NCI-H2196 treated with DMSO at 0.1 percent for 48 hours (cell line): ENCODE results near the gene TECTB.

Experiments used
- DNase-seq: peaks from one replicate; lab custom pipeline; 2025; ENCODE audit not compliant: unreplicated experiment; lab: John Stamatoyannopoulos, UW

Gene TECTB

GRCh38 chr10:112345743-112346142 is 62.5 kb downstream of the TECTB start:
- no peak for DNase-seq

- DNase-seq: no peak
These were observed 63.6 kb downstream of the TECTB start for GRCh38 chr10:112346774-112347173.

DNA sequence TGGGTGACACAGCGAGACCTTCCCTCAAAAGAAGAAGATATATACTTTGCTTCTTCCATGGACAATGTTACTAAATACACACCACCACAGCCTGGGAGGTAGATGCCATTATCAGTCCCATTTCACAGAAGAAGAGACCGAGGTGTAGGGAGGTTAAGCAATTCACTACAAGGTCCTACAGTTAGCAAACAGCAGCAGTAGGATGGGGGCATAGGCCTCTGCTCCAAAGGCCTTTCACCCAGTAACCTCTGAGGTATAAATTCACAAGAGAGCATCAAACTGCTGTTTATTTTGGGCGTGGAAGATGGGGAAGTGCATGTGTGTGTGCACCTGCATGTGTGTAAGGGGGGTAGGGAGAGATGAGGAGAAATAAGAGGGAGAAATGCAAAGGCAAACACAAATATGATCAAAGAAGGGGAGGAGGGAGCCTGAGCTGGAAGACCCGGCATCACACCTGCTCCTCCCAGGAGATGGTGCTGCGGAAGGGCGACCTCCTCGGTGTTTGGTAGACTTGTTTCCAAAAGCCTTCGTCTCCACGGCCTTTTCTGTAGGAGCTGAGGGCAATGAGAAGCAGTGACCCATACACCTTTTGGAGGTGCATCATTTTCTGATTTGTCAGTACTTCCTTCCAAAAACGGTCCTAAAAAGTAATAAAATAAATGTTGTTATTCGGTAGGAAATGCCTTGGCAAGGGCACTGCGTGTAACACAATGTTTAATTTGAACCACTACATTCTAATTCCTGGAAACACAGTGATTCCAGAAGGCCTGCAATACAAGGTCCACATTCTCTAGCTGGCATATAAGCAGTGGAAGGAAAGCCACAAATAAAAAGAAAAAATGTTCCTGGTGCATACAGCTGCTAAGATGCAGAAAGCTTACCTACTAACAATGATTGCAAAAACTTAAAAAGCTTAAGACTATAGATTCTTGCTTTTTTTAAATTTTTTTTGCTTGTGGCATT is 64.8 kb downstream of the TECTB start:
- DNase-seq: no peak

DNA sequence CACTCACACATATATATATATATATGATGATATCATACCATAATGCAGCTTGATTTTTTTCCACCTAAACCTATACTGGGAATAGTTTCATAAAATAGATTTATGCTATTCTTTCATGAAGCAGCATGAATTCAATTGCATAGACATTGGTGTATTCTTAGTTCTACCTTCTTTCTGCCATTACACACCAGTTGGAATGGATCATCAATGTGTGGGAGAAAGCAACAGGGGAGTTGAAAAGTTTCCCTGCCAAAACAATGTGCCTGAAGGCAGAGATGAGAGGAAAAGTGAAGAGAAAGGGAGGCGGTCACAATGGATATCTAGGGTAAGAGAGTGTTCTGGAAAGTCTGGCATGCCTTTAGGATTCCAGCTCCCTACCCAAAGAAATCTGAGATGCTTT is 65.6 kb downstream of the TECTB start:
- no peak for DNase-seq

GRCh38 chr10:112349521-112350085 is 66.4 kb downstream of the TECTB start:
- no peak for DNase-seq

DNA sequence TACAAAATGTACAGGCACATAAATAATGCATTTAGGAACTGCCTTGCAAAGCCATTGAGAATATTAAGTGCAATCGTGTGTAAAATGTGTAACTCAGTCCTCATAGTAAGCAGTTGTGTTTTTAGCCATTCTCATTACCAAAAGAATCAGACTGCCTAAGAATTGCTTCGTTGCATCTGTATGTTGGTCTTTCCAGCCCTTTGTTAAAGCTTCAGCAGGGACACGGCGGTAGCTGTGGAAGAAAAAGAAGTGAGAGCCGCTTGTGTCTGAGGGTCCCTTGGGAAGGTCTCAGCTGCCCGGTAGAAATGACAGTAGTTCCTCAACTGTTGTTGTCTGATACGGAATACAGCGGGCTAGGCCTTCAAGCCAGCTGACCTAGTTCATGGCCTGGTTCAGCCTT is 67.9 kb downstream of the TECTB start:
- DNase-seq: no peak

DNA sequence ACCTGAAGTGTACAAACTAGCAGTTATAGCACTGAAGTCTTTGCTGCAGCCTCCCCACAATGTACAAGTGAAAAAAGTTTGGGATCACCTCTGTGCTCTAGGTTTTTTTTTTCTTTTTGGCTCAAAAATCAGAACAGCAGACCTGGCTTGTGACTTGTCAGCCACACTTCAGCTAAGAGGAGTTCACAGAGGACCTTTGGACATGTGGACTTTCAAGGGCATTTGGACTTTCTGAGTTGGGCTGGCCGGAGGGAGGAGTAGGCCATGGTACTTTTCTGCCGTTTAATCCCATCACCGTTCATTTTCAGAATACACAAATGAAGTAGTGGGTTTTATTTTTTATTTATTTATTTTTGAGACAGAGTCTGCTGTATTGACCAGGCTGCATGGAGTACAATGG is 68.8 kb downstream of the TECTB start:
- no peak for DNase-seq

DNA sequence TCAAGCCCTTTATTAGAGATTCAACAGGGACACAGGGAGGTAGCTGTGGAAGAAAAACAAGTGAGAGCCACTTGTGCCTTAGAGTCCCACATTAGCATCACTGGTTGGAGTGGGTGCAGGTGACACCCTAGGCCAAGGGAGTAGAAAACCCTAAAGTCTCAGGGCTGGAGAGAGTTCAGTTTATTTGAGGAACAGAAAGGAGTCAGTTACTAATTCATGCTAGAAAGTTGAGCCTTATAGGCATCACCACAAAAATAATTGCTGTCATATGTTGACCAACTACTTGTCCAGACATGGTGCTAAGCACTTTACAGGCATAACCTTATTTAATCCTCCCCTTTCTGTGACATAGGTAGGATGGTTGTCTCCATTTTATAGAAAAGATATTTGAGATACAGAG is 69.8 kb downstream of the TECTB start:
- no peak for DNase-seq
